HG03159 (cell line): Measurements from ENCODE around the gene PRSS48.
"Not testable (repeated sequence)": the region's sequence is repeated elsewhere in the genome, so short reads cannot be mapped to it uniquely, and the experiment has no call there.

Source experiments
- ATAC-seq: cut with Tn5 transposase; IDR thresholded peaks from one replicate; pipeline ENCODE4 v1.9.1; 2021; ENCODE audit warnings: mild to moderate bottlenecking, moderate library complexity; ENCODE audit not compliant: unreplicated experiment

PRSS48 gene, protein sequence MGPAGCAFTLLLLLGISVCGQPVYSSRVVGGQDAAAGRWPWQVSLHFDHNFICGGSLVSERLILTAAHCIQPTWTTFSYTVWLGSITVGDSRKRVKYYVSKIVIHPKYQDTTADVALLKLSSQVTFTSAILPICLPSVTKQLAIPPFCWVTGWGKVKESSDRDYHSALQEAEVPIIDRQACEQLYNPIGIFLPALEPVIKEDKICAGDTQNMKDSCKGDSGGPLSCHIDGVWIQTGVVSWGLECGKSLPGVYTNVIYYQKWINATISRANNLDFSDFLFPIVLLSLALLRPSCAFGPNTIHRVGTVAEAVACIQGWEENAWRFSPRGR

GRCh38 chr4:151276787-151277562 lies at the start of gene PRSS48:
TSS of gene PRSS48 (plus strand) at chr4:151277161. CDS start at chr4:151277173, 12 bp downstream.
- no peak for ATAC-seq

DNA sequence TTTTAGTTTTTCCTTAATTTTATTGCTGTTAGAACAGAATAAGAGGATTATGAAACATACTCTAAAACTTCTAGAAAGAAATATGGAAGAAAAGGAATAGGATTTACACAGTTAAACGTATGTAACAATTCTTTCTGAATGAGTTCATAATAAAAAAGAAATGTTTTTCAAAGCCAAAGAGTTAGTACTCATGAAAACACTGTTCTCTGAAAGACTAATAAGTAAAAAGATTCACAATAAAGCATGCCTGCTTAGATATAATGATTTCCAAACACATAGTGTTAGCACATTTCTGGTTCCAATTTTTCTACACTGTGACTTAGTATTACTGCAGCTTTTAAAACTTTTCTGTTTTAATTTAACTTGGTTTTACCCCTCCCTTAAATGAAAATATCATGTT lies 49.8 kb upstream of the PRSS48 start:
- no peak for ATAC-seq

DNA sequence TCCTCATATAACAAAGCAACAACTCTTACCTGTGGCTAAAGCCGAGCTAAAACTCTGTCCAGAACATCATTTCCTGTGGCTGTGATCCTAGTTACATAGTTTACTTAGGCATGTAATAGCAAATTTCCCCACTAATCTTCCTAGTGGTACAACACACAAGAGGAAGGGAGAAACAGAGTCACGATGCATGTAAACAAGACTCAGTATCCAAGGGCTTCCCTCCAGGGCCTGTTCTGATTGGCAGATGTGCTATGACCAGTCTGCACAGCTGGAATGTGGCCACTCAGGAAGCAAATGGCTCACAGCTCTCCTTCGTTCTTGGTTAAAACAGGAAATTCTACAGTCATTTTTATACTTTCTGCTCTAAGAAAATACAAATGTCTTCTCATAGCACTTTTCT lies 49.2 kb upstream of the PRSS48 start:
- no peak for ATAC-seq

- ATAC-seq, result no peak
Measured at GRCh38 chr4:151228189-151229119, 48.5 kb upstream of the PRSS48 start.

- no peak for ATAC-seq
Measured at GRCh38 chr4:151231915-151232595, 44.9 kb upstream of the PRSS48 start.

- no peak for ATAC-seq
Measured at GRCh38 chr4:151233600-151233999, 43.4 kb upstream of the PRSS48 start.

DNA sequence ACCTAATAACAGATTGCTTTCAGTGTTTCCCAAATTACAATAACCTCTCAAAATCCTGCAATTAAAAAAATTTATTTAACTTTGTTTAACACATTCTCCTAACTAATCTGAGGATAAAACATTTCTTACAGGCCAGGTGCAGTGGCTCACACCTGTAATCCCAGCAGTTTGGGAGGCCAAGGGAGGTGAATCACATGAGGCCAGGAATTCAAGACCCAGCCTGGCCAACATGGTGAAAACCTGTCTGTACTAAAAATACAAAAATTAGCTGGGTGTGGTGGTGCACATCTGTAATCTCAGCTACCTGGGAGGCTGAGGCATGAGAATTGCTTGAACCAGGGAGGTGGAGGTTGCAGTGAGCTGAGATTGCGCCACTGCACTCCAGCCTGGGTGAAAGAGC lies 41.6 kb upstream of the PRSS48 start:
- ATAC-seq, result not testable (repeated sequence)

- no peak for ATAC-seq
Measured at GRCh38 chr4:151236036-151236435, 40.9 kb upstream of the PRSS48 start.

- ATAC-seq, result no peak
Measured at GRCh38 chr4:151238477-151238876, 38.5 kb upstream of the PRSS48 start.

DNA sequence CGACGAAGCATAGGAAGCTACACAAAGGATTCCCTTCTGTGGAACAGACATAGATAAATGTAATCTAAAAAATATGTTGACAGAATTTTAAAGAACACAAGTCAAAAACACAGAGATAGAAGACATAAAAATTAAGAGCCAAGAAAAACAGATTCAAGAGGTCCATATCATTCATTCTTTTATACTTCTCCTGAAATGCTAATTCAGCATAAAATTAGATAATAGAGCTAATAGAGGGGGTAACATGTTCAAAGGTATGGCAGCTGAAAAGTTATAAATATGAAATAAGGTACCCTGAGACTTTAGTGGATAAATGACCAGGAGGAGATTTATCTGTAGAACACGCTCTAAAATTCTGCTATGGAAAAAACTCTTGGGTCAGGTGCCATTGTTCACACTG lies 37.4 kb upstream of the PRSS48 start:
- ATAC-seq, result no peak

GRCh38 chr4:151242305-151242704 lies 34.7 kb upstream of the PRSS48 start:
- ATAC-seq, result no peak

- no peak for ATAC-seq
Measured at GRCh38 chr4:151246742-151247141, 30.2 kb upstream of the PRSS48 start.

DNA sequence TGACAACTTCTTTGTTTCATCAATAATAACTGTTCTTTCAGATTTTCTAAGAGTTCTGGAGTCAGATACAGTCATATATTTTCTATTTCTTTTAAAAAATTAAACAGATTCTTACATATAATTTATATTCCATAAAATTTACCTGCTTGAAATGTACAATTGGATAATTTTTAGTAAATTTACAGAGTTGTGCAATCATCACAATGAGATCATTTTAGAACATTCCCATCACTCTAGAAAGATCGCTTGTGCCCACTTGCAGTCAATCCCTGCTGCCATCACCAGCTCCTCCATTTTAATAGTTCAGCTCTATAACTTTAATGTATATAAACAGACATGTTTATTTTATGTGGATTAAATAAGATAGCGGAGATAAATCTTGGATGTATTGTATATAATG lies 29.6 kb upstream of the PRSS48 start:
- no peak for ATAC-seq

DNA sequence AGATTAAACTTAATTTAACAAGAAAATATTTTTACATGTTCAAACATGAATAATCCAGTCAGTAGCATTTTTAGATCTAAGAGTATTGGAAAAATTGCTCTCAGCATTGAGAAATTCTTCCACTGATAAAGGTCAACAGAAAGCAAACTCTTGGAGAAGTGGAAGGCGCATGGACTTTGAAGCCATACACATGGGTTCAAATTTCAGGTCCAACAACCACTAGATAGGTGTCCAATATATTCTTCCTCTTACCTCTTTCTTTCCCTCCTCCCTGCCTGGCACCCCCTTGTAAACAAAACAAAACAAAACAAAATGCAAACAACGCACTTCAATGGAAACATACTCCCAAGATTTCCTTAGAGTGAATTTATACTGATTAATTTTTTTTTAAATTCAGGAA lies 28.4 kb upstream of the PRSS48 start:
- no peak for ATAC-seq

DNA sequence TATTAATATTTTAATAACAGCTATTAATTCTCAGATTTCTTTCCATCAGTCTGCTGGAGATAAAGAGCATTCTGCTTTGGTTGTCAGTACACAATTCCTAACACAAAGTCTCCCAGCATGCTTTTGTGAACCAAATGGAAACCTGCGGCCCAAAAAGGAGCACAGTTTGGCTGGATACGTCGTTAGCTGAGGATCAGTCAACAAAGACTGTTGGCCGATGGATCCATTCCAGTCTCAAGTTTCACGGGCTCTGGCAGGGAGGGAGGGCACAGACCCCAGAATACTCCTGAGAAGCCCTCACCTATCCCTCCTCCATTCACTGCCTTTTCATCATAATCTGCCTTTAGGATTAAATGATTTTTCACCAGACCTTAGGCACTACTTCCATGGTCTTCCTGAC lies 26.3 kb upstream of the PRSS48 start:
- ATAC-seq, result no peak

DNA sequence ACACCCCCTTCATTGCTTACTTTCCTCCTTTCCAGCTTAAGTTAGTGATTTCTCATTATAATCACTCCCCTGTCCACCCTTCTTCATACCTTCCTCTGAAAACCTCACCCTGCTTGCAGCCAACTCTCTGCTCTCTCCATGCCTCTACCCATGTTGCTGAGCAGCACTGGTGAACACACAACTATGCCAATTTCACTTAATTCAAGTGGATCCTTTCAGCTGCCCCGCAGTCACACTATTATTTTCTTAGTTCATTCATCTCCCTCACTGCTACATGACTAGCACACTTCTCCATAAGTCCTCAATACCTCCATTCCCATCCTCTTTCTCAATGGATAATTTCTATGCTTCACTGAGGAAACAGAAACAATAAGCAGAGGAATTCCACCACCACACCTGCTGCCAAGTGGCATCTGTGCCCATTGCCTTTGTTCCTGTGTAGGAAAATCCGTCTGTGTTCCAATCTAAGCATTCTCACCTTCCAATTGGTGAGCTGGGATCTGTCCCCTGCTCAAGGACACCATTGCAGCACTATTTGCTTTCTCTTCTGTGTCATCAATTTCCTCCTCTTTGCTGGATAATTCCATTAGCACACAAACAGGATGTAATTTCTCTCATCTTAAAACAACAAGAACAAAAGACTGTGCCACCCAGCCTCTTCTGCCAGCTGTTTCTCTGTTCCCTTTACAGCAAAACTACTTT lies 25.2 kb upstream of the PRSS48 start:
- no peak for ATAC-seq

GRCh38 chr4:151255226-151255625 lies 21.7 kb upstream of the PRSS48 start:
- ATAC-seq, result not testable (repeated sequence)

DNA sequence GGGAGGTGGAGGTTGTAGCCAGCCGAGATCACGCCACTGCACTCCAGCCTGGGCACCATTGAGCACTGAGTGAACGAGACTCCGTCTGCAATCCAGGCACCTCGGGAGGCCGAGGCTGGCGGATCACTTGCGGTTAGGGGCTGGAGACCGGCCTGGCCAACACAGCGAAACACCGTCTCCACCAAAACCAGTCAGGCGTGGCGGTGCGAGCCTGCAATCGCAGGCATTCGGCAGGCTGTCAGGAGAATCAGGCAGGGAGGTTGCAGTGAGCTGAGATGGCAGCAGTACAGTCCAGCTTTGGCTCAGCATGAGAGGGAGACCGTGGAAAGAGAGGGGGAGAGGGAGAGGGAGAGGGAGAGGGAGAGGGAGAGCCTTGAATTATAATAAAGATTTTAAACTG lies 21.3 kb upstream of the PRSS48 start:
- ATAC-seq, result not testable (repeated sequence)

- ATAC-seq, result no peak
Measured at GRCh38 chr4:151256134-151256533, 20.8 kb upstream of the PRSS48 start.

- no peak for ATAC-seq
Measured at GRCh38 chr4:151257704-151258103, 19.3 kb upstream of the PRSS48 start.
